NCI-H2227 (cell line): ENCODE results near the gene GUCY2C.

Experiments used
- DNase-seq: peaks from one replicate; lab custom pipeline; 2025; ENCODE audit not compliant: unreplicated experiment; lab: John Stamatoyannopoulos, UW

GUCY2C gene

GRCh38 chr12:14629832-14630710, 66.3 kb downstream of the GUCY2C start:
- peak; percentile 59 for DNase-seq

GRCh38 chr12:14628771-14629170, 67.6 kb downstream of the GUCY2C start:
- DNase-seq = no peak

DNA sequence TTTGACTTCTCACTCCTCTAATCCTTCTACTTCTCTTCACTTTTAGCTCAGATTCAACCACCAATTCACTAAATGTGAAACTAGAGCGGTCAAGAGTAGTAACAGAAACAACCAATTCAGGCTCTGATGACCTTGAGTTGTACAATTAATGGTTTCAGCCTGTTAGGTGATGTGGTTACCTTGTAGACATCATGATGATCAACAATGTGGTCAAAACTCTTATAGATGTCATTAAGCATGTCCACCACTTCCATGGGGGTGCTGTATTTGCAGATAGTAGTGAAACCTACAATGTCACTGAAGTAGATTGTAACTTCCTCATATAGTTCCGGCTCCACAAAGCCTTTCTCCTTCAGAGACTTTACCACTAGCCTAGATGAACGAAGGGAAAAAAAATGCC, 74.6 kb downstream of the GUCY2C start:
- DNase-seq = no peak

GRCh38 chr12:14619741-14620501, 76.5 kb downstream of the GUCY2C start:
- no peak for DNase-seq

DNA sequence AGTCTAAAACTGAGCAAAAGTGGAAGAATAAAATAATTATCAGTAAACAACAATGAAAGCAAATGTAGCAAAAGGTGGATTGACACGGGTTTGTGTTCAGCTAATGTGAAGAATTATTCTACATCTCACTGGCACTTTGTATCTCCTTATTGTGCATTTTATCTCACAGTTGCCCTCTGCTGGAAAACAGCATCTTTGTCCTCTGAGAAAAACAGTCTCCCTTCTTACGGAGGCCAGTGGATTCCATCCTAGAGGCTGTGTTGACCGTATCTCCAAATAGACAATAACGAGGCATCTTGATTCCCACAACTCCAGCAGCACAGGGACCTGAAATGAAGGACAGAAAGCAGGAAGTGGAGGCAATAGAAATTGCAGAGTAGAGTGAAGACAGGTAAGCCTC, 77.4 kb downstream of the GUCY2C start:
- no peak for DNase-seq

- no peak for DNase-seq
These were observed 81.7 kb downstream of the GUCY2C start for GRCh38 chr12:14614704-14615121.

- no peak for DNase-seq
These were observed 82.7 kb downstream of the GUCY2C start for GRCh38 chr12:14613718-14614117.

DNA sequence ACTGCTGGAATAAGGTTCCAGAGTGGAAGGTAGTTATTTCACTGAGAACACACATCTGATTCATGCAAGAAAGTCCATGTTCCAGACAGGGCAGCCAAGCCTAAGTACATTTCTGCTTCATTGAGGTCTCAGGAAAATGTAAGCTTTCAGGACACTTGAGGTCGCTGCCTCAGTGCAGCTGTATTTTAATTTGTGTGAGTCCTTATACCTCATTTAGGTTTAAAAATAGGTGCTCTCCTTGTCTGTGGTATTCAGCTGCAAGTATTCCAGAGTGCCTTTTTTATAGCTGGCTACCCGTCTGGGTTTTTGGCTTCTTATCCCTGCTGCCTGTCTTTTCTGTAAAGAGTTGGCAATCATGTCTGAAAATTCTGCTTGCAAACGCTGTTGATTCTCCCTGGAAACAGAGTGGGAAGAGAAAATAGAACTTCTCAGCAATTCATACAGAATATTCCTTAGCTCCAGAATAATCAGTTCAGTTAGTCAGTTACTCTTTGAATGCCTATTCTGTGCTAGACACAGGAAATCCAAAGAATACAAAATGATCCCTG, 83.4 kb downstream of the GUCY2C start:
- no peak for DNase-seq

GRCh38 chr12:14612250-14612649, 84.1 kb downstream of the GUCY2C start:
- no peak for DNase-seq

DNA sequence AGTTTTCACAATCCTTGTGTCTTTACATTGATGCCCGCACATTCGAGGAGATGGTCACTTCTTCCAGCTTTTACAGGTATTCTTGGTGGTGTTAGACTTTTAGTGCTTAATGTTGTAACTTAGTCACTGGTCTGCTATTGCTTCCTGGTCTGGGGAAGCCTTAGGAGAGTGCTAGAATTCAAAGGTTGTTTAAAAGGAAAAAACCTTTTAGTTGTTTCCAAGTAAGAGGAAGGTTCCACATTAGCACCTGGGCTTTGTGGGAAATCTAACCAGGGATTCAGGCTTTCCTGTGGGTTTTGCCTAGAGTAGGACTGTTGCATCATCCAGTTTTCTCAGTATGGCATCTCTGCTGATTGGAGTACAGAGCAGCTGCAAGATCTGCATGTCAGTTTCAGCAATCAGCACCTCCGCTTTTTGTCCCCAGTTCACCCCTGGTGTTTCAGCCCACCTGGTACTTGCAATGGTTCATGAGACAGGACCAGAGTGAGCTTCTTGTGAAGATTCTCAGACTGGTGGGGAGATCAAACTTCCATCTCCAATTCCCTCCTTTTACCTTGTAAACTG, 84.7 kb downstream of the GUCY2C start:
- no peak for DNase-seq

- DNase-seq = no peak
These were observed 88.8 kb downstream of the GUCY2C start for GRCh38 chr12:14607568-14607967.

DNA sequence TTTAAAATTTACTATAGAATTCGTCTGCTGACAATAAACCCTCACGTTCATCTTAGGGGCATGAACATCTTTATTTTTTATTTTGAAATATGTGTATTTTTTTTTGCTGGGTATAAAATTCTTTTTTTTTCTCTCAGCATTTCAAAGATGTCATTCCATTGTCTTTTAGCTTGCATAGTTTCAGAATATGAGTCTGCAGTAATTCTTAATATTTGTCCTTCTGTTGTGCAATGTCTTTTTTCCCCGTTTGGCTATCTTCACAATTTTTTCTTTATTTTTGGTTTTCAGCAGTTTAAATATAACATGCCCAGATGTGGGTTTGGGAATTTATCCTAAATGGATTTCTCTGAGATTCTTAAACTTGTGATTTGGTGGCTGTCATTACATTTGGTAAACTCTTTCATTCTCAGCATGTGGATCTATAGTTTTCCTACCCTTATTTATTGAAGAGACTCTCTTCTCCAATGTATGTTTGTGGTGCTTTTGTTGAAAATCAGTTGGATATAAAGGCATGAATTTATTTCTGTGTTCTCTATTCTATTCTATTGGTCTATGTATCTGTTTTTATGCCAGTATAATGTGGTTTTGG, 90.9 kb downstream of the GUCY2C start:
- DNase-seq = no peak

GRCh38 chr12:14601692-14602478, 94.5 kb downstream of the GUCY2C start:
- no peak for DNase-seq

DNA sequence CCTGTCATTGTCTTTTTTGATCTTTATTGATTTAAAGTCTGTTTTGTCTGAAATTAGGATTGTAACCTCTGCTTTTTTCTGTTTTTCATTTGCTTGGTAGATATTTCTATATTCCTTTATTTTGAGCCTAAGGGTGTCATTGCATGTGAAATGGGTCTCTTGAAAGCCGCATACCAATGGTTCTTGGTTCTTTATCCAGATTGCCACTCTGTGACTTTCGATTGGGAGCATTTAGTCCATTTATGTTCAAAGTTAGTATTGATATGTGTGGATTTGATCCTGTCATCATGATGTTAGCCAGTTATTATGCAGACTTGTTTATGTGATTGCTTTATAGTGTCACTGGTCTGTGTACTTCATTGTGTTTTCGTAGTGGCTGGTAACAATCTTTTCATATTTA, 98.9 kb downstream of the GUCY2C start:
- no peak for DNase-seq

DNA sequence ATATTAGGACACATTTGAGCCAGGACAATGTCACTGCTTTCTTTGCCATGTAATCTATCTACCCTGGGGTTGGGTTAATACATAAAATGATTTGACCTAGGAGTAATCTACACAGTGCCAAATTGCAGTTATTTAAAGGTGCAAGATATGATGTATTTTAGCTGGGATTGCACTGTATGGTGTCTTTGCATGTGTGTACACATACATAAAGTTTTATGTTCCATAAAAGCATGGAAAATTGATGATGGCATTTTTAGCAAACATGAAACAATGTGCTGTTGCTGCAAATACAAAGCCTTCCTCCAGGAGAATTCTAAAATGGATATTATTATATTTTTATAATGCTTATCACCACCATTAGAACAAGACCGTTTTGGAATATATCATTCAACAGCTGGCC, 104.7 kb downstream of the GUCY2C start:
- no peak for DNase-seq

- no peak for DNase-seq
These were observed 107.0 kb downstream of the GUCY2C start for GRCh38 chr12:14589169-14590004.

- DNase-seq = no peak
These were observed 107.8 kb downstream of the GUCY2C start for GRCh38 chr12:14588571-14588970.

DNA sequence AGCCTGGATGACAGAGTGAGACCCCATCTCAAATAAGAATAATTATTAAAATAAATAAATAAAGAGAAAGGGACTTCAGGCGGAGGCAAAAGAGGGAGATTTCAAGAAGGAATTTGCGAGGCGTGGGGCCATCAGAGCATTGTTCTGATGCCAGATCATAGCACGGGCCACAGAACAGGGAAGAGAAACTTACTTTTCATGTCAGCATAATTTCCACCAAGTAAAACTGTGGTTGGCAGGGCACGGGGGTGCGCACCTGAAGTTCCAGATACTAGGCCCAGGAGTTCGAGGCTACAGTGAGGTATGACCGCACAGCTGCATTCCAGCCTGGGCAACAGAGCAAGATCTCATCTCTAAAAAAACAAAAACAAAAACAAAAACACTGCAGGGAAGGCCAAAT, 117.8 kb downstream of the GUCY2C start:
- no peak for DNase-seq

DNA sequence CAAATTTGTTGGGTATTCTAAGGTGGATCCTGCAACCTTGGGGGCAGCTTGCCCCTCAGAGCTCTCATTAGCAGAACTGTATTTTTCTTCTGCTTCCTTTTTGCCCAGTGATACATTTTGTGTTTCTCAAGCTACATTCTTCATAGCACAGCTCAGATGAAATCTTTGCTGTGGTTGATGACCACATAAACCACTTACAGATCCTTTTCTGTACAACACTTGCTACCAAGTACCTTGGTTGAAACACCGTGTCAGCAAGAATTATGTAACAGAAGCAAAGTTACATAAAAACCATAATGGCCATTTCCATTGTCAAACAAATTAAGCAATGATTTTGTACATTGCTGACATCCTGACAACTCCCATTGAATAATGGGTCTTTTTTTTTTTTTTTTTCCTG, 119.1 kb downstream of the GUCY2C start:
- DNase-seq = no peak

DNA sequence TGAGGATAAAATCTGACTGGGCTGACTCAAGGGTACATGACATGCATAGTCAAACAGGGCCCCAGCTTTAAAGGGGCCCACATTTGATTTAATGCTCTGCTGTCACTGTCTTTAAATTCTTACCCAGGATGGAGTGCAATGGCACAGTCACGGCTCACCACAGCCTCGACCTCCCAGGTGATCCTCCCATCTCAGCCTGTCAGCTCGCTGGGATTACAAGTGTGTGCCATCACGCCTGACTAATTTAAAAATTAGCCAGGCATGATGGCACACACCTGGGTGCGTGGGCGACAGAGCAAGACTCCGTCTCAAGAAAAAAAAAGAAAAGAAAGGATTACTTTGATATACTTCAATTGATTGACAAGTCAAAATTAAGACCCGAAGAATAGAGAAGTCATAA, 119.5 kb downstream of the GUCY2C start:
- DNase-seq = no peak
